ENCODE data around the gene JAZF1. TPM values are rescaled to one million over a fixed set of nuclear protein-coding genes. Genes with fewer than 3 reads are reported as not detected.

Gene JAZF1
- total RNA-seq, 4 donors from 2014 or later = 27.8 to 36.5 (median 30.5) TPM

GRCh38 chr7:28187012-28187411, 6.4 kb upstream of the JAZF1 start:
- Histone ChIP-seq H3K36me3 (no peaks in the 10 kb centered on the region), H3K4me1 (peaks cover 0 to 9% (median 2%) of the 10 kb centered on the region in 3 donors), H3K27ac (no peak overlapping the region), H3K4me3 (no peak overlapping the region), H3K9me3 (no peaks in the 10 kb centered on the region), H3K27me3 (no peaks in the 10 kb centered on the region)
- 92 to 95% methylated on average over 7 of the region's 7 CpGs for WGBS, 2 donors (ENCODE audit: low coverage in 1 of 2)
- TF ChIP-seq, protein P1, sequence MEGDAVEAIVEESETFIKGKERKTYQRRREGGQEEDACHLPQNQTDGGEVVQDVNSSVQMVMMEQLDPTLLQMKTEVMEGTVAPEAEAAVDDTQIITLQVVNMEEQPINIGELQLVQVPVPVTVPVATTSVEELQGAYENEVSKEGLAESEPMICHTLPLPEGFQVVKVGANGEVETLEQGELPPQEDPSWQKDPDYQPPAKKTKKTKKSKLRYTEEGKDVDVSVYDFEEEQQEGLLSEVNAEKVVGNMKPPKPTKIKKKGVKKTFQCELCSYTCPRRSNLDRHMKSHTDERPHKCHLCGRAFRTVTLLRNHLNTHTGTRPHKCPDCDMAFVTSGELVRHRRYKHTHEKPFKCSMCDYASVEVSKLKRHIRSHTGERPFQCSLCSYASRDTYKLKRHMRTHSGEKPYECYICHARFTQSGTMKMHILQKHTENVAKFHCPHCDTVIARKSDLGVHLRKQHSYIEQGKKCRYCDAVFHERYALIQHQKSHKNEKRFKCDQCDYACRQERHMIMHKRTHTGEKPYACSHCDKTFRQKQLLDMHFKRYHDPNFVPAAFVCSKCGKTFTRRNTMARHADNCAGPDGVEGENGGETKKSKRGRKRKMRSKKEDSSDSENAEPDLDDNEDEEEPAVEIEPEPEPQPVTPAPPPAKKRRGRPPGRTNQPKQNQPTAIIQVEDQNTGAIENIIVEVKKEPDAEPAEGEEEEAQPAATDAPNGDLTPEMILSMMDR (IDR thresholded peaks at IDR 0.05) = no peak
- no peak for TF ChIP-seq POLR2AphosphoS5 (IDR thresholded peaks at IDR 0.05)
- no peak for TF ChIP-seq EP300 (IDR thresholded peaks at IDR 0.05)
- TF ChIP-seq POLR2A (IDR thresholded peaks at IDR 0.05) = no peak
- ATAC-seq = no peak

- Histone ChIP-seq H3K4me1 (peaks cover 0 to 29% (median 3%) of the 10 kb centered on the region in 3 donors), H3K9me3 (no peaks in the 10 kb centered on the region), H3K27ac (no peak overlapping the region), H3K36me3 (no peaks in the 10 kb centered on the region), H3K4me3 (no peak overlapping the region), H3K27me3 (no peaks in the 10 kb centered on the region)
- 57 to 86% methylated on average over 2 to 5 of the region's 5 CpGs for WGBS, 2 donors (ENCODE audit: low coverage in 1 of 2)
- no peak for ATAC-seq
- TF ChIP-seq, protein P1 (IDR thresholded peaks at IDR 0.05) = no peak
- TF ChIP-seq EP300 (IDR thresholded peaks at IDR 0.05) (no peak), POLR2A (IDR thresholded peaks at IDR 0.05) (no peak), POLR2AphosphoS5 (IDR thresholded peaks at IDR 0.05) (no peak)
Observed at GRCh38 chr7:28183627-28184026, 3.0 kb upstream of the JAZF1 start.

DNA sequence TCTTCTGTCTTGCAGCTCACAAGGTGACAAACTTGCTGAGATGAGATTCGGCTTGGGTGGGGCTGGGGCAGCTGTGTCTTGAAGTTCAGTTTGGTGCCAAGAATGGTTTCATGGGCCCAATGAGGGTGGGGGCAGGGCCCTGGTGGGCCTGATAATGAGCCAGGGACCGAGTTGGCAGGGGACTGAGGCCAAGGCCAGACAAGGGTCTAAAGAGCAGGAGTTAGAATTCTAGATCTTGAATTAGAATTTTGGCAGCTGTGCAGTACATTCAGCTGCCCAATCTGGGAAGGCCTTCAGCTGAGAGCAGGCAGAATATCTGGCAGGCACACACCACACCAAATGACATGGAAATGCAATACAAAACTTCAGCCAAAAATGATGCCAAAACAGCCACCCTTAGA, 1.5 kb upstream of the JAZF1 start:
- no peaks in the 10 kb centered on the region for H3K27me3 ChIP-seq
- TF ChIP-seq, protein P1 (IDR thresholded peaks at IDR 0.05) = no peak
- TF ChIP-seq EP300 (IDR thresholded peaks at IDR 0.05) = no peak
- no peak for TF ChIP-seq POLR2AphosphoS5 (IDR thresholded peaks at IDR 0.05)
- TF ChIP-seq POLR2A (IDR thresholded peaks at IDR 0.05) = no peak
- no peaks in the 10 kb centered on the region for H3K36me3 ChIP-seq
- H3K4me3 ChIP-seq = no peak overlapping the region
- peak overlapping the region in 3 of 4 donors; percentile 35 to 54 (median 35) for H3K27ac ChIP-seq
- ATAC-seq = no peak
- 60% methylated on average over 2 of the region's 2 CpGs; no CpG with 5 or more reads in 1 of the 2 donors for WGBS, 2 donors (ENCODE audit: low coverage in 1 of 2)
- no peaks in the 10 kb centered on the region for H3K9me3 ChIP-seq
- peaks cover 0 to 44% (median 3%) of the 10 kb centered on the region in 3 donors for H3K4me1 ChIP-seq

DNA sequence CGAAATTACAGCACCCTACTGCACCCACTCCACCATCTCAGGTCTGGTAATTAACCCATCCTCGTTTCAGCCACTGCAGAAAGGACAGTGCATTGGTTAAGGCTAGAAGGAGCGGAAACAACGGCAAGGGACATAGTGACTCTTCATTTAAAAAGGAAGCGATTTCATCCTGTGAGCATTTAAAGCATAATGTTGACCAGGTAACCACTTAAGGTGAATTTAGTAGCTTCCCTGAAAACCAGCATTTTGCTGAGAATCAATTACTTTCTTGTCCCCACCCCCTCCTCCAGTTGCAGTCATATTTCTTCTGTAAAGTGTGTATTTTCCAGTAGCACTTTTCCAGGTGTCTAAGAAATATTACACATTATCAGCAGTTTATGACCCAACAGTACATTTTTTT, 821 bp upstream of the JAZF1 start:
- H3K4me3 ChIP-seq = no peak overlapping the region
- no peaks in the 10 kb centered on the region for H3K27me3 ChIP-seq
- H3K27ac ChIP-seq = peak overlapping the region in 3 of 4 donors; percentile 92 to 93 (median 92)
- H3K9me3 ChIP-seq = no peaks in the 10 kb centered on the region
- no peaks in the 10 kb centered on the region for H3K36me3 ChIP-seq
- TF ChIP-seq POLR2AphosphoS5 (IDR thresholded peaks at IDR 0.05) = no peak
- TF ChIP-seq EP300 (IDR thresholded peaks at IDR 0.05) = no peak
- TF ChIP-seq POLR2A (IDR thresholded peaks at IDR 0.05) = no peak
- TF ChIP-seq, protein P1 (IDR thresholded peaks at IDR 0.05) = no peak
- no peak for ATAC-seq
- WGBS, 2 donors (ENCODE audit: low coverage in 1 of 2) = 64 to 77% methylated on average over 5 of the region's 5 CpGs
- peaks cover 0 to 51% (median 3%) of the 10 kb centered on the region in 3 donors for H3K4me1 ChIP-seq

DNA sequence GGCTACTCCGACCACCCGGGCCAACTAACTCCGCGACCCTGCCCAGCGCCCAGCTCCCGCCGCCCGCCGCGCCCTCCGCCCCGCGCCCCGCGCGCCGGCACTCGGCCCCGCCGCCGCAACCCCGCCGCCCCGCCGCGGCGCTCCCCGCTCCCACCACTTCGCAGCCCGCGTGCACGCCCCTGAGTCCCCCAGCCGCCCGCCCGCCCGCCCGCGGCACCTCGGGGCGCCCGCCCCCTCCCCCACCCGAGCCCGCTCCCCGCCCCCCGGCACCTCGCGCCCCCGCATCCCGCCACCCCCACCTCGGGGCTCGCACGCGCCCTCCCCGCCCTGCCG, 598 bp downstream of the JAZF1 start:
- peak overlapping the region; percentile 79 to 82 for H3K4me3 ChIP-seq
- H3K27ac ChIP-seq = peak overlapping the region; percentile 44 to 93 (median 92)
- peaks cover 0 to 65% (median 8%) of the 10 kb centered on the region in 3 donors for H3K4me1 ChIP-seq
- no CpG with 5 or more reads among the region's 55 CpGs for WGBS, 2 donors (ENCODE audit: low coverage in 1 of 2)
- ATAC-seq = no peak
- H3K27me3 ChIP-seq = no peaks in the 10 kb centered on the region
- TF ChIP-seq EP300 (IDR thresholded peaks at IDR 0.05) (no peak), POLR2AphosphoS5 (IDR thresholded peaks at IDR 0.05) (no peak), POLR2A (IDR thresholded peaks at IDR 0.05) (no peak)
- TF ChIP-seq, protein P1 (IDR thresholded peaks at IDR 0.05) = no peak
- no peaks in the 10 kb centered on the region for H3K9me3 ChIP-seq
- H3K36me3 ChIP-seq = no peaks in the 10 kb centered on the region

All from gastroesophageal sphincter (tissue), 4 donors.